Breast epithelium (tissue), 3 donors: ENCODE results near the gene NT5DC2.

Experiments
- POLR2A ChIP-seq: fragments of 450-650 bp; IDR thresholded peaks from one replicate; pipeline ENCODE4 v1.6.1; 2016; ENCODE audit warnings: antibody characterized with exemption, mild to moderate bottlenecking, moderate library complexity
- TF ChIP-seq, protein P1 (sequence below), 3 donors: fragments of 450-650 bp; IDR thresholded peaks; one replicate each; pipeline ENCODE4 v1.5.1; 2016 to 2017; ENCODE audit warnings: antibody characterized with exemption in 3 of 3, mild to moderate bottlenecking in 3 of 3, moderate library complexity in 3 of 3

DNA sequence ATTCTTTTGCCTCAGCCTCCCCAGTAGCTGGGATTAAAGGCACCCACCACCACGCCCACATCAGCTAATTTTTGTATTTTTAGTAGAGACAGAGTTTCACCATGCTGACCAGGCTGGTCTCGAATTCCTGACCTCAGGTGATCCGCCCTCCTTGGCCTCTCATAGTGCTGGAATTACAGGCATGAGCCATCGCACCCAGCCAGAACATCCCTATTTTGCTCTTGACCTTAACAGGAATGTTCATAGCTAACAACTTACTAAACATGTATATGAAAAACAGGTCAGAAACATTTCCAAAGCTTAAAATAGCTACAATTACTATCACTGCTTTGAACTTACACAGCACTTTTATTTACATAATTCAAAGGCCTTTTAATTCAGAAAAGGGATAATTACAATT is 36.4 kb upstream of the NT5DC2 start:
- TF ChIP-seq, protein P1, sequence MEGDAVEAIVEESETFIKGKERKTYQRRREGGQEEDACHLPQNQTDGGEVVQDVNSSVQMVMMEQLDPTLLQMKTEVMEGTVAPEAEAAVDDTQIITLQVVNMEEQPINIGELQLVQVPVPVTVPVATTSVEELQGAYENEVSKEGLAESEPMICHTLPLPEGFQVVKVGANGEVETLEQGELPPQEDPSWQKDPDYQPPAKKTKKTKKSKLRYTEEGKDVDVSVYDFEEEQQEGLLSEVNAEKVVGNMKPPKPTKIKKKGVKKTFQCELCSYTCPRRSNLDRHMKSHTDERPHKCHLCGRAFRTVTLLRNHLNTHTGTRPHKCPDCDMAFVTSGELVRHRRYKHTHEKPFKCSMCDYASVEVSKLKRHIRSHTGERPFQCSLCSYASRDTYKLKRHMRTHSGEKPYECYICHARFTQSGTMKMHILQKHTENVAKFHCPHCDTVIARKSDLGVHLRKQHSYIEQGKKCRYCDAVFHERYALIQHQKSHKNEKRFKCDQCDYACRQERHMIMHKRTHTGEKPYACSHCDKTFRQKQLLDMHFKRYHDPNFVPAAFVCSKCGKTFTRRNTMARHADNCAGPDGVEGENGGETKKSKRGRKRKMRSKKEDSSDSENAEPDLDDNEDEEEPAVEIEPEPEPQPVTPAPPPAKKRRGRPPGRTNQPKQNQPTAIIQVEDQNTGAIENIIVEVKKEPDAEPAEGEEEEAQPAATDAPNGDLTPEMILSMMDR (IDR thresholded peaks at IDR 0.05): no peak
- no peak for TF ChIP-seq POLR2A
